Measurements from ENCODE around the gene JARID2. TPM values are rescaled to one million over a fixed set of nuclear protein-coding genes. Genes with fewer than 3 reads are reported as not detected.

Gene JARID2
- total RNA-seq, 1 donor from 2014 or later: 48.7 TPM

DNA sequence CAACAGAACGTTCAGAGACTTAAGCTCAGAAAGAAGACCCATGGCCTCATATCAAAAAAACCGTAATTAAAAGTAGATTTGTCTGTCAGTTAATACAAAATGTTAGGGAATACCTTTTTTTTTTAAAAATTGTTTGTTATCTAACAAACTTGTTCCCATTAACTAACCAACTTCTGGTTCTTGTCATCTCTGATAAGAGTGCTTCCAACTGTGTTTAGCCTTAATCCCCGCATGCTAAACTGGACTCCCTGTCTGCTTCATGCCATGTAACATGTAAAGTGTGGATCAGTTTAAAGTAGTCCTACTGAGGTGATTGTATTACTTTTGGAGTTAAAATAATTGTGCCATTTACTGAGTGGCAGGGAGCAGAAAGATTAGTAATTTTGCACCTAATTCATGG lies 6.3 kb downstream of the JARID2 start:
- Mint-ChIP-seq H3K36me3 (ENCODE audit: low read depth) (peaks cover 68% of the 10 kb centered on the region), H3K9me3 (no peaks in the 10 kb centered on the region), H3K4me3 (peak overlapping the region; percentile 87), H3K4me1 (peaks cover 82% of the 10 kb centered on the region), H3K27ac (peak overlapping the region; percentile 79), H3K27me3 (peaks cover 2% of the 10 kb centered on the region)
- intact Hi-C loops (cut with micrococcal nuclease): no loop called here
- no peak for DNase-seq

DNA sequence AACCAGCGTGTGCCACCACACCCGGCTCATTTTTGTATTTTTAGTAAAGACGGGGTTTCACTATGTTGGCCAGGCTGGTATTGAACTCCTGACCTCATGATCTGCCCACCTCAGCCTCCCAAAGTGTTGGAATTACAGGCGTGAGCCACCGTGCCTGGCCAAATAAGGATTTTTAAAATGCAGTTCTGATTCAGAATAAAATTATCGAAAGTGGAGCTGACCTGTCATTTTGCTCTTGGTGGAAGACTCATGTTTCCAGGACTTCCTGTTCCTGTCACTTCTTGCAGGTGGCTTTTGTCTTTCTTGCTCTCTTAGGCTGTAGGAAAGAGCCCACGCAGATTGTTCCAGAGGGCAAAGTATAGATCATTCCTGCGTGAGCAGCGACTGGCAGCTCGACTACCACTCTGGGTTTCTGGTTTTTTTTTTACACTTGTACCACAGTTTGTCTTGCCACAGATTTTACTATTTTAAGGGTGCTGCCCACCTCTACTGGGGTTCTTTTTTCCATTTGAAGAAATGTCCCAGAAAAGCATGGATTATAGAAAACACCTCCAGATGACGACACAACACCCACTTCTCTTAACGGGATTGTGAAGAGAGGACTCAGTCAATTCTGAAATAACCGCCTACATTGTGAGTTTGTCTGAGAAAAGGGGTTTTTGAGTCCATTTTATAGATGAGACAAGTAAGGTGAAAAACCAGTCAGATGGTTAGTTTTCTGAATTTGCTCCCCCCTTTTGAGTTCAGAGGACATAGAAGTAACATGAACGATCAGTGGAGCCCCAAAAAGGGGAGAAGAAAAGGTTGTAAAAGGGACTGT lies 7.5 kb downstream of the JARID2 start:
- DNase-seq: no peak

DNA sequence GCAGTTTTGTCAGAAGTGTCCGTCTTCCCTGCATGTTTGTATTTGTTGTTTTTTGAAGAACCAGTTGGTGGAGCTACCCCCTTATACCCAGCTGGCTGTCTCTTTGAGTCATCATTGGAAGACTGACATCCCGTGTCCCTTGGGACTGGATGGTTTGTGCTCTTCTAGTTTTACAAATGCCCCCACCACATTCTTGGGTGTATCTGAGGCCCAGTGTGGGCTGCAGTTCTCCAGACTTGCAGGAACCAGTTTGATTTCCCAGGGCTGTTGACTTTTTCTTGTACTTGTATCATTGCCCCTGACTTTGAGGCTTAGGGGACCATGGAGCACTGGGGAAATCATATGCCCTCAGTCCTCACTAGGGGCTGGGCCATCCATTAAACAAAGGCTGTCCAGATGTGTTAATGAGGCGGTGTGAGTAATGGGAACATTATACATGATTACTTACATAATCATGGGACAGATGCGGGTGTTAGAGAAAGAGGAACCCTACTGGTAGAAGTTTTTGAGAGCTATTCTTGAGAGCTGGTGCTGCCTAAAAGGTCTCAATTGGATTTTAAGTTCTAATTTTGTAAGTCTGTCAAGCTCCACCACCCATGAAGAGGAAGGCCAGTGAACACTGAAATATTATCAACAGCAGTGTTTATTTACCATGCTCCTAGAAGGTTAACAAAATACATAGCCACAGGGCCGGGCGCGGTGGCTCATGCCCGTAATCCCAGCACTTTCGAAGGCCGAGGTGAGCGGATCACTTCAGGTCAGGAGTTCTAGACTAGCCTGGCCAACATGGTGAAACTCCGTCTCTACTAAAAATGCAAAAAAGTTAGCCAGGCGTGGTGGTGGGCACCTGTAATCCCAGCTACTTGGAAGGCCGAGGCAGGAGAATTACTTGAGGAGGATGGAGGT lies 8.5 kb downstream of the JARID2 start:
- H3K4me1 Mint-ChIP-seq: peaks cover 96% of the 10 kb centered on the region
- peaks cover 76% of the 10 kb centered on the region for H3K36me3 Mint-ChIP-seq (ENCODE audit: low read depth)
- no peaks in the 10 kb centered on the region for H3K9me3 Mint-ChIP-seq
- DNase-seq: no peak
- H3K27ac Mint-ChIP-seq: peak overlapping the region; percentile 82
- peak overlapping the region; percentile 87 for H3K4me3 Mint-ChIP-seq
- H3K27me3 Mint-ChIP-seq: no peaks in the 10 kb centered on the region
- intact Hi-C loops (cut with micrococcal nuclease): no loop called here

More for the DNA sequence above, 7.5 kb downstream of the JARID2 start:
- Mint-ChIP-seq H3K36me3 (ENCODE audit: low read depth) (peaks cover 75% of the 10 kb centered on the region), H3K27me3 (no peaks in the 10 kb centered on the region), H3K9me3 (no peaks in the 10 kb centered on the region), H3K27ac (peak overlapping the region; percentile 82), H3K4me3 (peak overlapping the region; percentile 87), H3K4me1 (peaks cover 91% of the 10 kb centered on the region)
- intact Hi-C loops (cut with micrococcal nuclease): loop anchor here (1.0 kb wide), 2 partner anchors 48 to 376 kb away; no protein-coding TSS in a partner anchor

DNA sequence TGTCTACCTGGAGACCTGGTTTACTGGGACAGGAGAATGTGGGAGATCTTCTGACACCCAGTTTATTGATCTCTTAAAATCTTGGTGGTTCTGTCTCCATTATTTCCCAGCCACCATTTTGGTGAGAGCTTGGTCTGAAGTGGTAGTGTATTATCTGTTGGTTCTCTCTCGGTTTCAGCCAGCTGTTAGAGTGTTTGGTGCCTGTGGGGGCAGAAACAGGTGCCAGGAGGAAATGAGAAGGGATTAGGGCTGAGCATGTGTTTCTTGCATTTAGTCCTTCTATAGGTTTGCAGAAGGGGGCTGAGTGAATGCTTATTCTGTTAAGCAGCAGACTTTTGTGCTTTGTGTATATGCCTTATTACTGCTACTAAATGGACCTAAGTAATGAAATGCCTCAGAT lies 9.6 kb downstream of the JARID2 start:
- Mint-ChIP-seq H3K9me3 (no peaks in the 10 kb centered on the region), H3K27ac (peak overlapping the region; percentile 61), H3K36me3 (ENCODE audit: low read depth) (peaks cover 78% of the 10 kb centered on the region), H3K4me1 (peaks cover 95% of the 10 kb centered on the region), H3K4me3 (peak overlapping the region; percentile 58), H3K27me3 (no peaks in the 10 kb centered on the region)
- intact Hi-C loops (cut with micrococcal nuclease): no loop called here
- DNase-seq: no peak

DNA sequence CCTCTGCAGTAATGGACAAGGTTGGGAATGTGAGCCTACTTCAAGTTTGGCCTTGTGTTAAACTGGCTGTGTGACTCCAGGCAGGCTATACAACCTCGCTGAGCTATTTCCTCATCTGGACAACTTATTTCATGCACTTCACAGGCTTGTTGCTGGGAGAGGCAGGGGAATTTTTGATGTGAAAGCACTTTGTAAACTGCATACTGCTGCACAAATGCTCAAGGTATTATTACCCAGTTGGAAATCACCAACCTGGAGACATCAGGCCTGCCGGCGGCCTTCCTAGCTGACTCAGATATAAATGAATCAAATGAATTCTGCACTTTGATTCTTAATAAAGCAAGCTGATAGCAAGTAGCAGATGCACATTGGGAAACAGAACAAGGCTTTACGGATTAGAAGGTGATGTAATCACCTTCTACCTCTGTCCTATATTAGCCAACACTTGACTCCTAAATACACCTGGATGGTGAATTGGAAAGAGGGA lies 10.1 kb downstream of the JARID2 start:
- H3K4me3 Mint-ChIP-seq: peak overlapping the region; percentile 58
- peaks cover 79% of the 10 kb centered on the region for H3K36me3 Mint-ChIP-seq (ENCODE audit: low read depth)
- H3K27ac Mint-ChIP-seq: peak overlapping the region; percentile 61
- no peaks in the 10 kb centered on the region for H3K9me3 Mint-ChIP-seq
- no peak for DNase-seq
- peaks cover 95% of the 10 kb centered on the region for H3K4me1 Mint-ChIP-seq
- intact Hi-C loops (cut with micrococcal nuclease): no loop called here
- no peaks in the 10 kb centered on the region for H3K27me3 Mint-ChIP-seq

DNA sequence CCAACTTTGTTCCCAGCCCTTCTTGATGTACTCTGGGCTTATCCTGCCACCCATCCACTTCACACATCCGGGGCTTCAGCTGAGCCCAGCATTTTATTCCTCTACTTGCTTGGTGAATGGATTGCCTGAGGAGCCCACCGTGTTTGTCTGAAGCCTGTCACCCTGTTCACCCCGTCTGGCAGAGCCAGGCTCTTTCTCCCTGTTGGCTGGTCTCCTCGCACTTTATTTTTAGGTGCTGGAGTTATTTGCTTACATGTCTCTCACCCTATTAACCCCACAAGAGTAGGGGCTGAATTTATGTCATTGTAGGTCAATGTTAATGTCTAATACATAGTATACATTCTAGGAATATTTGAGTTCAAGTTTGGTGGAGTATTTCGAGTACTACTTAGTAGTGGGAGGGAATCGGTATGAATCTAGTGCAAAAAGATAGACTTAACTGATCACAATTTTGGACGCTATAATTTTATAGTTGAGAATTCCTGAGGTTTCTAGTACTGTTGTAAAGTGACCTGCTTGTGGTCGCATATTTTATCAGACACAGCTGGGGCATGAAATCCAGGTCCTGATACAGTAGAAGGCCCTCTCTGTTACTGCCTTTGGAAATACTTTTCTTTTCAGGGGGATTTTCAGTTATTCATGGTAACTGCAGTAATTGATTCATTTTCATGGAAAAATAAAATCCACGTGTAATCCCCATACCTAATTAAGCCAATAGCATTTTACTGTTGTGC lies 10.8 kb downstream of the JARID2 start:
- H3K27me3 Mint-ChIP-seq: no peaks in the 10 kb centered on the region
- no peaks in the 10 kb centered on the region for H3K9me3 Mint-ChIP-seq
- no peak overlapping the region for H3K27ac Mint-ChIP-seq
- peaks cover 90% of the 10 kb centered on the region for H3K4me1 Mint-ChIP-seq
- intact Hi-C loops (cut with micrococcal nuclease): no loop called here
- H3K4me3 Mint-ChIP-seq: no peak overlapping the region
- H3K36me3 Mint-ChIP-seq (ENCODE audit: low read depth): peaks cover 78% of the 10 kb centered on the region
- DNase-seq: no peak

DNA sequence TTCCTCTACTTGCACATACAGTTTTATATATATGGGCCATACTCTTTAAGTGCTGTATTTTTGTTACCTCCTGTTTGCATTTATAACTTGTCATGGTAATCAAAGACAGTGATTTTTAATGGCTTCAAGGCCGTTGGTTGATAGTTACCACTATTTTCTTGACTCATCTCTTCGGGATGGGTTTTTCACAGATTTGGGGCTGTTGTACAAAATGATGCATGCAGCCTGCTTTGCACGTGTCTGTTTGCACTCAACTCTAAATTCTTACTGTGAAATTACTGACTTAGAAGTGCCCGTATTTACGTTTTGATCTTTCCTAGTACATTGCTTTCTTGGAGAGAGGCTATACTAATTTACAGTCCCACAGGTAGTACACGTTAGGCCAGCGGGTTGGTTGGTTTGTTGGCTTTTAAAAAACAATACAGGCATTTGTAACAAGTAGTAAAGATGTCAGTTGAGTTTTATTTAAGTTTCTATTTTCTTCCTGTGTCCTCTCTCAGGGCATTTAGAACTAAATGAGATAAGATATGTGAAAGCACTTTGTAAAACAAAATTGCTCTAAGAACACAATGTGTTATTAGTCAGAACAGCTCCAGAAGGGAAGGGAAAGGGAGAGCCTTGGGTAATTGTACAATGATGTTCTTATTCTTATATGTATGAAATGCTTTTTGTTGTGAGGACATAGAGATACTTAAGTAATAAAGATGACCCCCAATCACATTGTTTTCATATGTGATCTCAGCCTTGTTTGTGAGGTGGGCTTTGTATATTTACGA lies 11.7 kb downstream of the JARID2 start:
- intact Hi-C loops (cut with micrococcal nuclease): no loop called here
- Mint-ChIP-seq H3K4me1 (peaks cover 85% of the 10 kb centered on the region), H3K36me3 (ENCODE audit: low read depth) (peaks cover 80% of the 10 kb centered on the region), H3K27me3 (no peaks in the 10 kb centered on the region), H3K27ac (peak overlapping the region; percentile 25), H3K9me3 (no peaks in the 10 kb centered on the region), H3K4me3 (peak overlapping the region; percentile 42)
- DNase-seq: no peak

DNA sequence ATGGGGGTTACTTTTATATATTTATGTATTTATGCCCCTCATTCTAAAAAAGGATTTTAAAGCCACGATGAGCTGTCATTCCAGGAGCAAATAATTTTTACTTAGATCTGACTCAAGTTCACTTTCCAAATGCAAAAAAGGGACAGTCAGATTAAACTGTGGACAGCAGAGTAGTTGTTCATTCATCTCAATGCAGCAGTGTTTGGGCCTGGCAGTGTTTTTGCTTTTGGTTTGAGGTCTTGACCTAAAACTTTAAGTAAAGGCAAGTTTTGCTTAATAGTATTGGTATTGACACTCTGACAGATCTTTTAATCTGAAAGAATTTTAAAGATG lies 13.9 kb downstream of the JARID2 start:
- no peaks in the 10 kb centered on the region for H3K9me3 Mint-ChIP-seq
- intact Hi-C loops (cut with micrococcal nuclease): no loop called here
- H3K4me1 Mint-ChIP-seq: peaks cover 83% of the 10 kb centered on the region
- H3K36me3 Mint-ChIP-seq (ENCODE audit: low read depth): peaks cover 72% of the 10 kb centered on the region
- peak overlapping the region; percentile 40 for H3K4me3 Mint-ChIP-seq
- peak overlapping the region; percentile 51 for H3K27ac Mint-ChIP-seq
- DNase-seq: no peak
- no peaks in the 10 kb centered on the region for H3K27me3 Mint-ChIP-seq

DNA sequence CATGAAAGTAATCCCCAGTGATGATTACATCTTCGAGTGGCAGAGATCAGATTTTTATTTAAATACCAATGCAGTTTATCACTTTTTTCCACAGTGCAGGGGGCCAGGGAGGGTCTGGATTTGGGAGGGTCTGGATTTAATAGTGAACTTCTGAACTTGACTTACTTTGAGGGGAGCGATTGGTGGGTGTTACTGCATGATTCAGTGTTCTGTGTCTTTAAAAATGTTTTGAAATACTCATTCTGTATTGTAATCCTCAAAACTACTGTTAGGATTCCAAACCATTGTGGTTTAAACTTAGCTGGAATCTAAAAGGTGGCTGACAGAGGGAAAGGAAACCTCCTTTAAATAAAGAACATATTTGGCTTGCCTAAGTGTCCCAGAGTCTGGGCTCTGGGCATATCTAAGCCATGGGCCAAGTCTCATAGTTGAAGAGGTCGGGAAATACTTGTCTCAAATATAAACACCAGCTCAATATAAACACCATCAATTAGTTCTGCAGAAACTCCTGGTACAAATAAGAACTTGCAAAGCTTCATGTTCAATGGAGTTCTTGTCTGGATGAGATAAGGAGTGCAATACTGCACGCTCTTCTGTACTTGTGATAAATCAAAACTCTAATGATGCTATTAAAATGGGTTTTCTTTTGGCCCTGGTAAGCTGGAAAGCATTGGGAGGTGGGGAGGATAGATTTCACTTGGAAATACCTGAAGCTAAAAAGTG lies 14.4 kb downstream of the JARID2 start:
- H3K27me3 Mint-ChIP-seq: no peaks in the 10 kb centered on the region
- intact Hi-C loops (cut with micrococcal nuclease): no loop called here
- no peak for DNase-seq
- peak overlapping the region; percentile 51 for H3K27ac Mint-ChIP-seq
- peaks cover 83% of the 10 kb centered on the region for H3K4me1 Mint-ChIP-seq
- no peaks in the 10 kb centered on the region for H3K9me3 Mint-ChIP-seq
- H3K36me3 Mint-ChIP-seq (ENCODE audit: low read depth): peaks cover 68% of the 10 kb centered on the region
- peak overlapping the region; percentile 40 for H3K4me3 Mint-ChIP-seq

- intact Hi-C loops (cut with micrococcal nuclease): no loop called here
Observed at GRCh38 chr6:15263780-15264374, 18.0 kb downstream of the JARID2 start.

DNA sequence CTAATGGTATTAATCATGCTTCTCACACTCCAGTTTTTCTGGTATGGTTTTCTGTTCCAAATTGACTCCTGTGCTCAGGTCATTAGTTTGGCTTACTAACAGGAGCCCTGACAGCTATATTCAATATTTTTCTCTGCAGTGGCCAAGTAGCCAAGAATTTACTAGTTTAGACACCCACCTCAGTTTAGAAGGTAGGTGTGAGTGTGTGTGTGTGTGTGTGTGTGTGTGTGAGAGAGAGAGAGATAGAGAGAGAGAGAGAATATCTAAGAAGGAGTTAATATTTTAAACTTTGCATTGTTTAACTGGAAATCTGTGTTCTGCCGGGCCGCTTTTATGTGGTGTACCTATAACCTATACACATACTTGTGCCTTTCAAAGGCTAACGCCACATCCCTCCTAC lies 18.5 kb downstream of the JARID2 start:
- DNase-seq: no peak
- peaks cover 77% of the 10 kb centered on the region for H3K4me1 Mint-ChIP-seq
- H3K4me3 Mint-ChIP-seq: peak overlapping the region; percentile 72
- H3K27ac Mint-ChIP-seq: peak overlapping the region; percentile 68
- no peaks in the 10 kb centered on the region for H3K9me3 Mint-ChIP-seq
- peaks cover 48% of the 10 kb centered on the region for H3K36me3 Mint-ChIP-seq (ENCODE audit: low read depth)
- intact Hi-C loops (cut with micrococcal nuclease): no loop called here
- no peaks in the 10 kb centered on the region for H3K27me3 Mint-ChIP-seq

More at GRCh38 chr6:15263780-15264374, 18.0 kb downstream of the JARID2 start:
- H3K9me3 Mint-ChIP-seq: no peaks in the 10 kb centered on the region
- peaks cover 82% of the 10 kb centered on the region for H3K4me1 Mint-ChIP-seq
- H3K36me3 Mint-ChIP-seq (ENCODE audit: low read depth): peaks cover 53% of the 10 kb centered on the region
- no peak for DNase-seq
- H3K4me3 Mint-ChIP-seq: peak overlapping the region; percentile 72
- H3K27me3 Mint-ChIP-seq: no peaks in the 10 kb centered on the region
- peak overlapping the region; percentile 68 for H3K27ac Mint-ChIP-seq

Measured in activated CD4-positive, alpha-beta T cell treated with anti-CD3 and anti-CD28 coated beads, Interleukin-2, amount 10 ng/mL, durations not matched to agents 24 days and 14 days (primary cell).